ENCODE results near the gene SESN1.
"Not testable (repeated sequence)": the region's sequence is repeated elsewhere in the genome, so short reads cannot be mapped to it uniquely, and the experiment has no call there.

The SESN1 gene

DNA sequence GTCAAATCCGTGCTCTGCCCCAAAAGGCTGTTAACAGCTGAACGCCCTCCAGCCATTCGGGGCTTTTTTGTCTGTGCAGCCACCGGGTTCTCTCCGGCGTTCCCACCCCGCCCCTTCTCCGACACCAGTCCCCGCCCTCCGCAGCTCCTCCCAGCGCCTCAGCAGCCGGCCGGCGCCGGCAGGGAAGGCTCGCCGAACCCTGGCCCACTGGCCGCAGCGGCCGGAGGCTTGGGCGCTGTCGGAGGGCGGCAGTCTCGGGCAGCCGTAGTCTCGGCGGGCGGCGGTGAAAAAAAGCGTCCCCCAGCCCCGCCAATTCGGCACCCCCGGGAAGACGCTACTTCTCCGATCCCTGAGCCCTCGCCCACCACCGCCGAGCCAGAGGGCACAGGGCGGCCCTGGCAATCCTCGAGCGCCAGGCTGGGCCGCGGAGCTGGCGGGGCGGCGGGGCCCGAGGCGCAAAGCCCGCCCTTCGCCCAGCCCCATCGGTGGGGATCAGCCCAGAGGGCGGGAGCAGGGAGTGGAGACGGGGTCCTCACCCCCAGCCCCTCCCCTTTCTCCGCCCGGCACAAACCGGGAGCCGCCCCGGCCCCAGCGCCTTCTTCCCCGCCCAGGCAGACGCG is at the start of gene SESN1:
SESN1 (minus strand) TSS at position 431 of the 620 bp plus-strand sequence. CDS start 773 bp downstream, outside the sequence.
- peak; percentile 75 to 98 for DNase-seq (ENCODE audit: low read depth in 2 of 2)

DNA sequence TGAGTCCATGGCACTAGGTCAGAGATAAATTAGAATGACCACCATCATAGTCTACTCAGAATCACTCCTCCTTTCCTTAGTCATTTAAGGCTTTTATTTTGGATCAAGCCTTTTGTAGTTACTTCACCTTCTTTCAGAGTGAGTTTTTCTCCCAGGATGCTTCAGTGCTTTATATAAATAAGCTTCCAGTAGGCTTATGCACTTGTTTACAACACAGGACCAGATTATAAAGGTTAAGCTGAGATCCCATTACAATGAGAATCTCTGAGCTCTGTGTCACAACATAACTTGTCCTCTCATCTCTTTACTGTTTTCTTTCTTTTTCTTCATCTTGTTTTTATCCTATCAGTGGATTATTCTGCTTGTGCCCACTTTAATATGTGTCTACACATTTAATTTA is 48.5 kb upstream of the SESN1 start:
- DNase-seq (ENCODE audit: low read depth in 2 of 2) = no peak

GRCh38 chr6:109142067-109142466 is 47.4 kb upstream of the SESN1 start:
- DNase-seq (ENCODE audit: low read depth in 2 of 2) = not testable (repeated sequence)

DNA sequence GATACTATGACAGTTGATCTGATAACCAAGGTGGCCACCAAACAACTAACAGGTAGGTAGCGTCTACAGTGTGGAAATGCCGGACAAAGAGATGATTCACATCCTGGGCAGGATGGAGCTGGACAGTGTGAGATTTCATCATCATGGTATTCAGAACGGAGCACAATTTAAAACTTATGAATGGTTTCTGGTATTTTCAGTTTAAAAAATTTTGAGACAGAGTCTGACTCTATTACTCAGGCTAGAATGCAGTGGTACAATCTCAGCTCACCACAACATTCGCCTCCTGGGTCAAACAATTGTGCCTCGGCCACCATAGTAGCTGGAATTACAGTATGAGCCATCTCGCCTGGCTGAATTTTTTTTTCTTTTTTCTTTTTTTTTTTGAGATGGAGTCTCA is 44.5 kb upstream of the SESN1 start:
- no peak for DNase-seq (ENCODE audit: low read depth in 2 of 2)

DNA sequence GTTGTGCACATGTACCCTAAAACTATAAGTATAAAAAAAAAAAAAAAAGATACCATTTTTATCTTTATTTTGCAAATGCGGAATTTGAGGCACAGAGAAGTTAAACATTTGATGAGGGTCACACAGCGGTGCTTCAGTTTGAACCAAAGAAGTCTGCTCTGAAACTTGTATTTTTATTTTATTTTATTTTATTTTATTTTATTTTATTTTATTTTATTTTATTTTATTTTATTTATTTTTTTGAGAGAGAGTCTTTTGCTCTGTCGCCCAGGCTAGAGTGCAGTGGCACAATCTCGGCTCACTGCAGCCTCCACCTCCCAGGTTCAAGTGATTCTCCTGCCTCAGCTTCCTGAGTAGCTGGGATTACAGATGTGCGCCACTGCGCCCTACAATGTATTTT is 41.9 kb upstream of the SESN1 start:
- not testable (repeated sequence) for DNase-seq (ENCODE audit: low read depth in 2 of 2)

DNA sequence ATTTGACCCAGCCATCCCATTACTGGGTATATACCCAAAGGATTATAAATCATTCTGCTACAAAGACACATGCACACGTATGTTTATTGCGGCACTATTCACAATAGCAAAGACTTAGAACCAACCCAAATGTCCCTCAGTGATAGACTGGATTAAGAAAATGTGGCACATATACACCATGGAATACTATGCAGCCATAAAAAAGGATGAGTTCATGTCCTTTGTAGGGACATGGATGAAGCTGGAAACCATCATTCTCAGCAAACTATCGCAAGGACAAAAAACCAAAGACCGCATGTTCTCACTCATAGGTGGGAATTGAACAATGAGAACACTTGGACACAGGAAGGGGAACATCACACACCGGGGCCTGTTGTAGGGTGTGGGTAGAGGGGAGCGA is 41.4 kb upstream of the SESN1 start:
- not testable (repeated sequence) for DNase-seq (ENCODE audit: low read depth in 2 of 2)

GRCh38 chr6:109135600-109135999 is 41.0 kb upstream of the SESN1 start:
- DNase-seq (ENCODE audit: low read depth in 2 of 2) = not testable (repeated sequence)

DNA sequence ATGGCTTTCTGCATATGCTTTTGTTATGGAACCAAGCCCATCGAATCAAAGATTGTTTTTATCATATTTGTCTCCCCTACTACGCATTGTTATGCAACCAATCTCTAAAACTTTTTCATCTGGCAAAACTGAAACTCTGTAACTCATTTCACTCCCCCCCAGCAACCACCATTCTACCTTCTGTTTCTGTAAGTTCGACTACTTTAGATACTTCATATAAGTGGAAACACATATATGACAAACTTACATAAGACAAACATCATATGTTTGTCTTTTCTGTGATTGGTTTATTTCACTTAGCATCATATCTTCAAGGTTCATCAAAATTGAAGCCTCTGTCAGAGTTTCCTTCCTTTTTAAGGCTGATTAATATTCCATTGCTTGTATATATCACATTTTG is 35.4 kb upstream of the SESN1 start:
- no peak for DNase-seq (ENCODE audit: low read depth in 2 of 2)

- DNase-seq (ENCODE audit: low read depth in 2 of 2) = no peak
These were observed 30.9 kb upstream of the SESN1 start for GRCh38 chr6:109125504-109125903.

GRCh38 chr6:109124219-109124618 is 29.6 kb upstream of the SESN1 start:
- no peak for DNase-seq (ENCODE audit: low read depth in 2 of 2)

DNA sequence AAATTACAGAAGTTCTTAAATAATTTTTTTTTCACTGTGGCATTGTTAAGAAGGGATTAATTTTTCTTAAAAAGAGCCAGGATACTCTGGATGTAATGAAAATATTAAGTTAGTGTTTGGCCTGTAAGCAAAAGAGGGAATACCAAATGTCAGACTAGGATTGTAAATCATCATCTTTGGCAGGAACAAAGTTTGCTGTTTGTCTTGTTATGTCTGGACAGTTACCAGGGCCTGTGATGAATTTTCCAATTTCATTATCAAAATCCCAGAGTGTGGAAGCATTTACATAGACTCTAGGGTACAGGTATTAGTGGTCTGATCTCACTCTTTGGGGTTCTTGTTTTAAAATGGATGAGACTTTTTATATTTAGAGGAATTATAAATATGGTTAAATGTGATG is 26.8 kb upstream of the SESN1 start:
- no peak for DNase-seq (ENCODE audit: low read depth in 2 of 2)

DNA sequence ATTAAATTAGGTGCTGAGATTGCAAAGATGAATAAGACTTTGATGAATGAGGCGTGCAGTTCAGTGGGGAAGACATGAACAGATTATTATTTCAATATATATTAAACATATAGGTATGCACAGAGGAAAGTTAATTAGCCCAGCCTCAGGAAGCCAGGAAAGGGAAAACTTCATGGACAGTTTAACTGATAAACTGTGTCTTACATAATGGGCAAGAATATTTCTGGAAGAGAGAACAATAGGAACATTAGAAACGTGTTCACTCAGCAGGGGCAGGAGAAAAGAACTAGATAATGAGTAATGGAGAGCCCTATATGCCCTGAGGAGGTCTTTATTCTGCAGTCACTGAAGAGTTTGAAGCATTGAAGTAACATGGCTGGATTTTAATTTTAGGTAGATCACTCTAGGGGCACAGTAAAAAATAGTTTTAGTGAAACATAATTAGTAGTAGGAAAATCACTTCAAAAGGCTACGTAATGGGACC is 24.3 kb upstream of the SESN1 start:
- DNase-seq (ENCODE audit: low read depth in 2 of 2) = no peak

DNA sequence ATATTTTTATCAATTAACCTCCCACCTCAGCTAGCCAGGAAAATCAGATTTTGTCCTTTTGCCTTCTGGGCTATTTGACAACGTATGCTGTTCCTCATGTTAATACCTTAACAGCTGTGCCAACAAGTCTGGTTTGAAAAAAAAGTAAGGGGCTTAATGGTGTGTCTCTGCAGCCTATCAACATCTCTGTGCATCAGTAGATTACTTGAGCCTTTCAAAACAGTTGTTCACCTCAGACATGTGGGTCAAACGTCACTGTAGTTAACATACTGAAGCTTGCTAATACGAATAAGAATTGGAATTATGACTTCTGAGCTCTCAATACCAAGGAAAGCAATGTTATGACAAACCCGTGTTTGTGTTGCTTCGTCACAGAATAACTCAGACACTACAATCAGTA is 23.7 kb upstream of the SESN1 start:
- DNase-seq (ENCODE audit: low read depth in 2 of 2) = no peak

GRCh38 chr6:109117346-109118035 is 22.8 kb upstream of the SESN1 start:
- no peak for DNase-seq (ENCODE audit: low read depth in 2 of 2)

- not testable (repeated sequence) for DNase-seq (ENCODE audit: low read depth in 2 of 2)
These were observed 18.0 kb upstream of the SESN1 start for GRCh38 chr6:109112663-109113062.

DNA sequence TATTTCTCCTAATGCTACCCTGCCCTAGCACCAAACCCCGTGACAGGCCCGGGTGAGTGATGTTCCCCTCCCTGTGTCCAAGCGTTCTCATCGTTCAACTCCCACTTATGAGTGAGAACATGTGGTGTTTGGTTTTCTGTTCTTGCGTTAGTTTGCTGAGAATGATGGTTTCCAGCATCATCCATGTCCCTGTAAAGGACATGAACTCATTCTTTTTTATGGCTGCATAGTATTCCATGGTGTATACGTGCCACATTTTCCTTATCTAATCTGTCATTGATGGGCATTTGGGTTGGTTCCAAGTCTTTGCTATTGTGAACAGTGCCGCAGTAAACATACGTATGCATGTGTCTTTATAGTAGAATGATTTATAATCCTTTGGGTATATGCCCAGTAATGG is 15.0 kb upstream of the SESN1 start:
- not testable (repeated sequence) for DNase-seq (ENCODE audit: low read depth in 2 of 2)

- no peak for DNase-seq (ENCODE audit: low read depth in 2 of 2)
These were observed 11.0 kb upstream of the SESN1 start for GRCh38 chr6:109105681-109106080.

GRCh38 chr6:109104512-109104911 is 9.9 kb upstream of the SESN1 start:
- no peak for DNase-seq (ENCODE audit: low read depth in 2 of 2)

GRCh38 chr6:109103942-109104341 is 9.3 kb upstream of the SESN1 start:
- DNase-seq (ENCODE audit: low read depth in 2 of 2) = no peak

GRCh38 chr6:109102762-109103161 is 8.1 kb upstream of the SESN1 start:
- DNase-seq (ENCODE audit: low read depth in 2 of 2) = no peak

GRCh38 chr6:109097661-109098060 is 3.0 kb upstream of the SESN1 start:
- no peak for DNase-seq (ENCODE audit: low read depth in 2 of 2)

DNA sequence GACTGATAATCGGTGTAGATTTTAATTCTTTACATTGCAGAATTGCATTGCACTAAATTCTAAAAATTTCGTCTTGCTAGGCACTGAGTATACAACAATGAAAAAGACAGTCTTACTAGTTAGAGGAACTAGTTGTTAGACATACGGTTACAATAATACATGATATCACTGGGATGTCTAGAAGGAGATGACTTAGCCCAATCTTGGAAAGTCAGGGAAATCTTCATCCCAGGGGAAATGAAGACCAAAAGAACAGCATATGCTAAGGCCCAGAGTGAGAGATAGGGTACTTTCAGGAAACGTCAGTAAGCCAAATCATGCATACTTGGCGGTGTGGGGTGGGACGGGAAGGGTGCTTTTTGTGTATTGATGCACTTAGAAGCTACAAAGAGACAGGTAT is 1.6 kb upstream of the SESN1 start:
- DNase-seq (ENCODE audit: low read depth in 2 of 2) = no peak

DNA sequence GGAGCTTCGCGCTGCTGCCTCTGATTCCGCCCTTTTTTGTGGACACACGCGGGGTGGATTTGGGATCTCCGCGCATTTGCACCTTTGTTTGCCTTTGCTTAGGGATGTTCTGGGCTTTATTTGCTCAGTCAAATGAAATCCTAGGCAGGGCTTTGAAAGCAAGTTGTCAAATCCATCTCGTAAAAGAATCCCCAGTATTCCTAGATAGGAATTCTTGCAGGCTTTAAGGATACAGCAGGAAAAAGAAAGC is 1.1 kb upstream of the SESN1 start:
- no peak for DNase-seq (ENCODE audit: low read depth in 2 of 2)

Data from fibroblast of skin of left quadriceps (primary cell).